Lung (tissue), 12 donors: Measurements from ENCODE around the gene SEL1L3. TPM values are rescaled to one million over a fixed set of nuclear protein-coding genes. Genes with fewer than 3 reads are reported as not detected.

Experiments
- ATAC-seq: fragments of 200-7000 bp; cut with Tn5 transposase; one replicate; pipeline ENCODE4 v1.9.1; 2020; ENCODE audit warnings: moderate number of reproducible peaks; ENCODE audit not compliant: insufficient read depth, low FRiP score
- DNase-seq, 3 donors: peaks; one replicate each; pipeline ENCODE4 v3.0.0-alpha.2; 2013 to 2017
- H3K27ac ChIP-seq, 2 donors: one replicate each; pipeline ENCODE4 v1.5.1; 2013; ENCODE audit warnings: mild to moderate bottlenecking in 2 of 2, moderate library complexity in 2 of 2, control low read depth in 1 of 2, inconsistent platforms in 1 of 2, low read depth in 1 of 2, low read length in 1 of 2
- H3K27me3 ChIP-seq, 3 donors: one replicate each; pipeline ENCODE4 v1.5.1; 2013; ENCODE audit warnings: low read length in 2 of 3; ENCODE audit not compliant: control insufficient read depth in 3 of 3, insufficient read depth in 3 of 3
- H3K36me3 ChIP-seq, 4 donors: one replicate each; pipeline ENCODE4 v1.5.1; 2013; ENCODE audit warnings: low read length in 4 of 4, mild to moderate bottlenecking in 1 of 4, moderate library complexity in 1 of 4; ENCODE audit not compliant: control insufficient read depth in 4 of 4, insufficient read depth in 4 of 4
- H3K4me1 ChIP-seq, 5 donors: one replicate each; pipeline ENCODE4 v1.5.1; 2013; ENCODE audit warnings: low read length in 5 of 5, mild to moderate bottlenecking in 2 of 5, moderate library complexity in 1 of 5; ENCODE audit not compliant: control insufficient read depth in 5 of 5, insufficient read depth in 5 of 5
- H3K4me3 ChIP-seq: one replicate; pipeline ENCODE4 v1.5.1; 2013; ENCODE audit warnings: mild to moderate bottlenecking, control low read depth, moderate library complexity
- H3K9ac ChIP-seq, 2 donors: one replicate each; pipeline ENCODE4 v1.5.1; 2013; ENCODE audit warnings: low read length in 2 of 2, control low read depth in 1 of 2; ENCODE audit not compliant: insufficient read depth in 1 of 2
- H3K9me3 ChIP-seq, 4 donors: one replicate each; pipeline ENCODE4 v1.5.1; 2013; ENCODE audit warnings: low read length in 3 of 4, mild to moderate bottlenecking in 1 of 4, moderate library complexity in 1 of 4; ENCODE audit not compliant: control insufficient read depth in 4 of 4, insufficient read depth in 3 of 4
- WGBS, 2 donors: extraction: QIAGEN DNeasy Blood & Tissue Kit; methylation state at CpG; one replicate each; pipeline ENCODE4 v1.1.7; 2013; 5-methylcytosine and 5-hydroxymethylcytosine counted together
- polyA plus RNA-seq, 2 donors: library from polyadenylated mRNA; stranded (reverse); fragments of 200-250 nt; gene quantifications; one replicate each; pipeline ENCODE4 v1.2.1, GENCODE V29; 2013
- total RNA-seq, 2 donors: library from RNA; depleted of rRNA in 1 of 2; stranded (reverse); fragments of >200 nt in 1 of 2; gene quantifications; one replicate each; pipeline ENCODE4 v1.2.1, GENCODE V29; 2014 to 2021
- TF ChIP-seq, protein P1 (sequence below): IDR thresholded peaks from 2 replicates; pipeline ENCODE4 v1.5.1; 2012; ENCODE audit warnings: mild to moderate bottlenecking; ENCODE audit errors: control extremely low read depth, extremely low read depth
- donor health status: control.
- donor health status: control.
- donor health status: Bipolar disorder and iron deficiency.
- donor health status: healthy.
- donor health status: DM: yes; HTN: yes; CAD: no.

Gene SEL1L3
- total and polyA plus RNA-seq, 4 donors: 29.2 to 93.3 (median 57.1) TPM

- H3K4me3 ChIP-seq: no peak overlapping the region
- peaks cover 0 to 7% (median 6%) of the 10 kb centered on the region in 5 donors for H3K4me1 ChIP-seq
- ATAC-seq (no peak), DNase-seq (no peak)
- H3K36me3 ChIP-seq: peaks cover 0 to 20% (median 0%) of the 10 kb centered on the region in 4 donors
- no peak overlapping the region for H3K27ac ChIP-seq
- TF ChIP-seq, protein P1, sequence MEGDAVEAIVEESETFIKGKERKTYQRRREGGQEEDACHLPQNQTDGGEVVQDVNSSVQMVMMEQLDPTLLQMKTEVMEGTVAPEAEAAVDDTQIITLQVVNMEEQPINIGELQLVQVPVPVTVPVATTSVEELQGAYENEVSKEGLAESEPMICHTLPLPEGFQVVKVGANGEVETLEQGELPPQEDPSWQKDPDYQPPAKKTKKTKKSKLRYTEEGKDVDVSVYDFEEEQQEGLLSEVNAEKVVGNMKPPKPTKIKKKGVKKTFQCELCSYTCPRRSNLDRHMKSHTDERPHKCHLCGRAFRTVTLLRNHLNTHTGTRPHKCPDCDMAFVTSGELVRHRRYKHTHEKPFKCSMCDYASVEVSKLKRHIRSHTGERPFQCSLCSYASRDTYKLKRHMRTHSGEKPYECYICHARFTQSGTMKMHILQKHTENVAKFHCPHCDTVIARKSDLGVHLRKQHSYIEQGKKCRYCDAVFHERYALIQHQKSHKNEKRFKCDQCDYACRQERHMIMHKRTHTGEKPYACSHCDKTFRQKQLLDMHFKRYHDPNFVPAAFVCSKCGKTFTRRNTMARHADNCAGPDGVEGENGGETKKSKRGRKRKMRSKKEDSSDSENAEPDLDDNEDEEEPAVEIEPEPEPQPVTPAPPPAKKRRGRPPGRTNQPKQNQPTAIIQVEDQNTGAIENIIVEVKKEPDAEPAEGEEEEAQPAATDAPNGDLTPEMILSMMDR: no peak
- H3K27me3 ChIP-seq: no peaks in the 10 kb centered on the region
- H3K9me3 ChIP-seq: no peaks in the 10 kb centered on the region
- WGBS, 2 donors: 79% methylated on average over 8 of the region's 8 CpGs
- no peak overlapping the region for H3K9ac ChIP-seq
These were observed 45.6 kb downstream of the SEL1L3 start for GRCh38 chr4:25817059-25817681.

DNA sequence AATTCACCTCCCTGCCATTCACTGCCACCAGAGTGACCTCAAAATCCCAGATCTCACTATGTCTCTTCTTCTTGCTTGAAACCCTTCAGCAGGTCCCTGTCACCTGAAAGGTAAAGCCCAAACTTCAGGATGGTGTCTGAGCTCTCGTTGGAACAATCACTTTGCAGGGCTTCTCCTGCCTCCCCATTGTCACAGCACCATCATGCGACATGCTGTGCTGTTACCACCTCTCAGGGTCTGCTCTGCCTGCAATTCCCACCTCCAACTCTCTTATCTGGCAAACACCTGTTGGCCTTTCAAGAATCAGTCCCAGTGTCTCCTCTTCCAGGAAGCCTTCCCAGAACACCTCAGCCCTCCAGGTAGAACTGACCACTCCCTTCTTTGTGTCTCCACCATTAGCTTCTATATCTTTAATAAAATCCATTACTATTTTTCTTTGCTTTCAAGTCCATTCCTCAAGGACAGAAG lies 46.2 kb downstream of the SEL1L3 start:
- WGBS, 2 donors: 73 to 93% methylated on average over 2 of the region's 2 CpGs
- Histone ChIP-seq H3K36me3 (peaks cover 0 to 19% (median 0%) of the 10 kb centered on the region in 4 donors), H3K27me3 (no peaks in the 10 kb centered on the region), H3K9me3 (no peaks in the 10 kb centered on the region), H3K4me3 (no peak overlapping the region), H3K4me1 (peaks cover 0 to 9% (median 6%) of the 10 kb centered on the region in 5 donors), H3K9ac (no peak overlapping the region), H3K27ac (no peak overlapping the region)
- ATAC-seq (no peak), DNase-seq (no peak)
- TF ChIP-seq, protein P1: no peak

DNA sequence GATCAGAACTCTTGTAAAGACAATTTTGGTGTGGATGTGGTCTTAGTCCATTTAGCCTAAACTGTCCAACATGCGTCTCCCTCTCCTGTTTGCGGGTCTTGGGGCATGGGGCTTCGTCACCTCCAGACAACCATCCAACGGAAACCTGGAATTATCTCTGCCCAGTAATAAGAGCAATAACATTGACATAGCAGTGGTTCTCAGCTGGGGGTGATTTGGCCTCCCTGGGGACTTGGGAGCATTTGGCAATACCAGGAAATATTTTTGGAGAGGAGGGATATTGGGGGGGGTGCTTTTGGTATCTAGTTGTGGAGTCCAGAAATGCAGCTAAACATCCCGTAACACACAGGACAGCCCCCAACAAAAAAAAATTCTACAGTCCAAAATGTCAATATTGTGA lies 47.2 kb downstream of the SEL1L3 start:
- Histone ChIP-seq H3K9ac (no peak overlapping the region), H3K4me1 (peaks cover 0 to 9% (median 6%) of the 10 kb centered on the region in 5 donors), H3K27ac (no peak overlapping the region), H3K4me3 (no peak overlapping the region), H3K27me3 (no peaks in the 10 kb centered on the region), H3K36me3 (peaks cover 0 to 21% (median 1%) of the 10 kb centered on the region in 4 donors), H3K9me3 (no peaks in the 10 kb centered on the region)
- DNase-seq (no peak), ATAC-seq (no peak)
- TF ChIP-seq, protein P1: no peak
- 95 to 96% methylated on average over 5 of the region's 5 CpGs for WGBS, 2 donors
